ENCODE results near the gene SDHAF3. TPM values are rescaled to one million over a fixed set of nuclear protein-coding genes. Genes with fewer than 3 reads are reported as not detected.

SDHAF3 gene
- 12.8 and 33.8 TPM in 2 replicates for total RNA-seq

DNA sequence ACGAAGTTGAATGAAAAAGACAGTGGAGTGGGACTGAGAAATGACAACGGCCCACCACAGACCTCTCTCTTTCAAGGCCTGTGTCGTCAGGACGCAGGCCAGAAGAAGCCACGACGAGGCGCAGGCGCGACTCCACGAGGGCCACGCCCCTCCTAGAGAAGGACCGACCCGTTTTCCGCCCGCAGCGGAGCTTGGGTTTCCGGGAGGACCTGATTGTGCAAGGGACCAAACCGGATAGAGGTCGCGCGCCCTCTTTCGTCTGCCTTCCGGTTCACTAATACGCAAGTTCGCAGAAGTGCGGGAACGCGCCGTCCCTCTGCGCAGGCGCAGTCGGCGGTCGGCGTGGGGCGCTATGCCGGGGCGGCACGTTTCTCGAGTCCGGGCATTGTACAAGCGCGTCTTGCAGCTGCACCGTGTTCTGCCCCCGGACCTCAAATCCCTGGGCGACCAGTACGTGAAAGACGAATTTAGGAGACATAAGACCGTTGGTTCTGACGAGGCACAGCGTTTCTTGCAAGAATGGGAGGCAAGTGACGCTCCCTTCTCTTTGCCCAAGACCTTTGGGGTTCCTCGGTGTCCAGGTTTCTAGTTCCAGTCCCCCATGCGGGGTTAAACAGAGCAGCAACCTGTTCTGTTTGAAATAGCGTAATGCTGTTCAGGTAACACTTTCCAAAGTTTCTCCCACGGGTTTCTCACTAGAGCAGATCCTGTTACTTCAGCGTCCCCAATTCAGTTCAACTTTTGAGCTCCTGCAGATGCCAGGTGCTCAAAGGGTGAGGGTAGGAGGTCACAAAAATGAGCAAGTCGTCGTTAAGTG lies at the start of gene SDHAF3:
TSS of gene SDHAF3 (plus strand) at position 327 of the 817 bp plus-strand sequence. CDS start at position 353, 26 bp downstream.

Other genes with a start within 250 kb of the SDHAF3 start
- gene DLX6, start 112.1 kb upstream of the SDHAF3 start, total RNA-seq = 0.15 TPM in 1 of 2 replicates, not detected in the other
- not detected in 2 replicates for gene DLX5, start 92.9 kb upstream of the SDHAF3 start, total RNA-seq